Endothelial cell of umbilical vein (primary cell): Measurements from ENCODE around the gene RFC5. TPM values are rescaled to one million over a fixed set of nuclear protein-coding genes. Genes with fewer than 3 reads are reported as not detected.

Experiments used
- BruUV-seq: library from RNA; stranded (reverse); fragments of 400-500 nt; replicated peaks from 2 replicates; lab custom pipeline; 2021; lab: Mats Ljungman, UMichigan
- CTCF ChIA-PET: fragments of 300-600, 350-600 bp; sonication (Branson Sonifier 250); formaldehyde crosslinking; loops from one replicate; lab custom pipeline; 2021; ENCODE audit warnings: antibody characterized with exemption, inconsistent platforms; lab: Charles Lee
- POLR2A ChIA-PET: fragments of 300-600, 350-600 bp; sonication (Branson Sonifier 250); formaldehyde crosslinking; loops from one replicate; lab custom pipeline; 2021; ENCODE audit warnings: antibody characterized with exemption, inconsistent platforms; lab: Charles Lee
- DNase-seq: peaks from one replicate; pipeline ENCODE4 v3.0.0-alpha.2; 2011; ENCODE audit warnings: low read depth, low spot score
- FAIRE-seq: peaks from 2 replicates; lab custom pipeline; 2011; peaks lifted over from hg19 to GRCh38; lab: Jason Lieb, UNC
- H2AFZ ChIP-seq: 2 replicates; pipeline ENCODE4 v1.6.0; 2012; ENCODE audit warnings: low read depth, low read length, control low read depth, inconsistent platforms
- H3K27ac ChIP-seq: 2 replicates; pipeline ENCODE4 v1.5.1; 2011; ENCODE audit warnings: low read depth, mild to moderate bottlenecking, control low read depth, low read length, moderate library complexity; ENCODE audit not compliant: insufficient read depth
- H3K27me3 ChIP-seq, 2 experiments: 2 replicates each; pipeline versions ENCODE4 v1.6.0 to v1.6.1; 2011; ENCODE audit warnings: low read length in 2 of 2, mixed read lengths in 1 of 2; ENCODE audit not compliant: control insufficient read depth in 2 of 2, insufficient read depth in 2 of 2
- H3K36me3 ChIP-seq, 2 experiments: 2 replicates in 1 of 2; 3 replicates in 1 of 2; pipeline ENCODE4 v1.5.1; 2011; ENCODE audit warnings: low read length in 2 of 2, mild to moderate bottlenecking in 1 of 2, moderate library complexity in 1 of 2; ENCODE audit not compliant: control insufficient read depth in 2 of 2, insufficient read depth in 2 of 2; ENCODE audit errors: extremely low read depth in 1 of 2
- H3K4me1 ChIP-seq: 3 replicates; pipeline ENCODE4 v1.5.1; 2011; ENCODE audit warnings: mild to moderate bottlenecking, low read length; ENCODE audit not compliant: control insufficient read depth, insufficient read depth; ENCODE audit errors: extremely low read depth
- H3K4me2 ChIP-seq: 2 replicates; pipeline ENCODE4 v1.6.1; 2011; ENCODE audit warnings: low read length, control low read depth, mixed read lengths; ENCODE audit not compliant: insufficient read depth
- H3K4me3 ChIP-seq, 3 experiments: fragments of 200-600 bp in 1 of 3; sonication (generic), shearing (Covaris generic) in 1 of 3; replicated peaks in 1 of 3; 2 replicates each; pipeline ENCODE4 v1.5.1; 2011 to 2016; ENCODE audit warnings: control low read depth in 3 of 3, low read length in 3 of 3, mild to moderate bottlenecking in 2 of 3, inconsistent platforms in 1 of 3, low read depth in 1 of 3, moderate library complexity in 1 of 3; ENCODE audit not compliant: insufficient read depth in 1 of 3
- H3K79me2 ChIP-seq: 2 replicates; pipeline ENCODE4 v1.6.0; 2012; ENCODE audit warnings: low read length, inconsistent platforms; ENCODE audit not compliant: control insufficient read depth, insufficient read depth
- H3K9ac ChIP-seq: replicated peaks from 2 replicates; pipeline ENCODE3; 2011; ENCODE audit warnings: low read length, control low read depth; ENCODE audit not compliant: insufficient read depth; ENCODE audit errors: extremely low read depth
- H3K9me1 ChIP-seq: replicated peaks from 3 replicates; pipeline ENCODE4 v1.6.0; 2011; ENCODE audit warnings: mild to moderate bottlenecking, low read length; ENCODE audit not compliant: control insufficient read depth, insufficient read depth; ENCODE audit errors: extremely low read depth
- H3K9me3 ChIP-seq: replicated peaks from 2 replicates; pipeline ENCODE4 v1.5.1; 2012; ENCODE audit warnings: low read length, inconsistent platforms; ENCODE audit not compliant: control insufficient read depth, insufficient read depth
- H4K20me1 ChIP-seq: replicated peaks from 2 replicates; pipeline ENCODE3; 2011; ENCODE audit warnings: mild to moderate bottlenecking, low read length; ENCODE audit not compliant: control insufficient read depth, insufficient read depth; ENCODE audit errors: extremely low read depth
- CTCF ChIP-seq, 2 donors: IDR thresholded peaks; 1 replicate in 1 of 2; 2 replicates in 1 of 2; pipeline ENCODE4 v1.5.1; 2011; ENCODE audit warnings: low read length in 2 of 2, mild to moderate bottlenecking in 2 of 2, moderate library complexity in 2 of 2, control low read depth in 1 of 2, inconsistent platforms in 1 of 2, low read depth in 1 of 2; ENCODE audit not compliant: insufficient read depth in 1 of 2; ENCODE audit errors: extremely low read depth in 1 of 2
- EZH2 ChIP-seq: IDR thresholded peaks from 2 replicates; pipeline ENCODE4 v1.6.1; 2012; ENCODE audit warnings: borderline replicate concordance, low read depth, mild to moderate bottlenecking, moderate library complexity, low read length, inconsistent platforms; ENCODE audit not compliant: severe bottlenecking
- FOS ChIP-seq: IDR thresholded peaks from 2 replicates; pipeline ENCODE4 v1.6.1; 2011; ENCODE audit warnings: mild to moderate bottlenecking, low read length, moderate library complexity, borderline replicate concordance; ENCODE audit not compliant: insufficient read depth
- GATA2 ChIP-seq: IDR thresholded peaks from 2 replicates; pipeline ENCODE4 v1.7.0; 2011; ENCODE audit warnings: low read depth, mild to moderate bottlenecking, moderate library complexity, mixed read lengths, low read length; ENCODE audit not compliant: insufficient read length, insufficient read depth
- JUN ChIP-seq: IDR thresholded peaks from 2 replicates; pipeline ENCODE4 v1.6.1; 2011; ENCODE audit warnings: borderline replicate concordance, low read depth; ENCODE audit not compliant: insufficient read length, insufficient read depth
- MAX ChIP-seq: IDR thresholded peaks from 2 replicates; pipeline ENCODE4 v1.6.1; 2011; ENCODE audit not compliant: insufficient read depth, insufficient read length
- MYC ChIP-seq: IDR thresholded peaks from one replicate; pipeline ENCODE4 v1.6.1; 2011; ENCODE audit warnings: mild to moderate bottlenecking, low read depth, low read length
- POLR2A ChIP-seq: IDR thresholded peaks from 2 replicates; pipeline ENCODE4 v1.6.1; 2012; ENCODE audit warnings: low read depth, mild to moderate bottlenecking, control low read depth, low read length
- POLR2AphosphoS5 ChIP-seq: IDR thresholded peaks from 2 replicates; pipeline ENCODE4 v1.6.1; 2012; ENCODE audit warnings: low read depth, mild to moderate bottlenecking, control low read depth, low read length, moderate library complexity; ENCODE audit not compliant: insufficient read depth
- dilution Hi-C: fragments of 300-500 bp; cut with MboI; formaldehyde crosslinking; loops from one replicate; pipeline ENCODE4 v1.15.0; 2019; ENCODE audit warnings: low sequenced_read_pairs; ENCODE audit not compliant: extremely low pct_ligation_motif_present
- intact Hi-C: fragments of 100-400 bp; cut with micrococcal nuclease; formaldehyde crosslinking; loops from one replicate; pipeline ENCODE4 v1.10.0; 2022
- polyA plus RNA-seq, 4 experiments: library from polyadenylated mRNA; depleted of rRNA in 3 of 4; stranded (reverse) in 3 of 4; unstranded in 1 of 4; fragments of >200 nt; gene quantifications; 2 replicates each; pipeline versions ENCODE4 v1.2.1 to v1.2.3, GENCODE V29; 2011 to 2012; ENCODE audit warnings: missing spikeins in 1 of 4
- total RNA-seq: library from RNA; stranded (reverse); gene quantifications from 2 replicates; pipeline ENCODE4 v1.2.3, GENCODE V29; 2021

The RFC5 gene
- total and polyA plus RNA-seq, 2 donors (not counting 3 experiments of a cell fraction or from before 2014, with no cell fraction given), result 18.1 to 23.3 TPM

- H3K27me3 ChIP-seq, result no peaks in the 10 kb centered on the region
- no peaks in the 10 kb centered on the region for H4K20me1 ChIP-seq
- no peaks in the 10 kb centered on the region for H3K79me2 ChIP-seq
- no peak for FAIRE-seq
- no peak overlapping the region for H3K4me2 ChIP-seq
- POLR2A ChIA-PET, result no interaction called here
- no peaks in the 10 kb centered on the region for H3K9me1 ChIP-seq
- no peak overlapping the region for H3K9ac ChIP-seq
- no peak for DNase-seq
- TF ChIP-seq JUN, result no peak
- no peak for TF ChIP-seq MAX
- TF ChIP-seq EZH2, result no peak
- TF ChIP-seq POLR2AphosphoS5, result no peak
- no peak for TF ChIP-seq MYC
- TF ChIP-seq CTCF (IDR thresholded peaks at IDR 0.05; ENCODE audit: extremely low read depth in 1 of 2, insufficient read depth in 1 of 2, low read depth in 1 of 2, low read length in 2 of 2), result no peak
- TF ChIP-seq GATA2, result no peak
- TF ChIP-seq POLR2A, result no peak
- TF ChIP-seq FOS, result no peak
- BruUV-seq, result no TSS peak
- CTCF ChIA-PET, result no interaction called here
- H3K9me3 ChIP-seq, result no peaks in the 10 kb centered on the region
- no peaks in the 10 kb centered on the region for H3K4me1 ChIP-seq
- intact Hi-C loops, result no loop called here
- no peak overlapping the region for H2AFZ ChIP-seq
- dilution Hi-C loops, result no loop called here
- no peak overlapping the region for H3K4me3 ChIP-seq
- H3K36me3 ChIP-seq, result peaks cover 6 to 21% of the 10 kb centered on the region in 2 experiments
- H3K27ac ChIP-seq, result no peak overlapping the region
Observed at GRCh38 chr12:118042091-118042490, 25.6 kb downstream of the RFC5 start.
